ENCODE data around the gene ATXN2. TPM values are rescaled to one million over a fixed set of nuclear protein-coding genes. Genes with fewer than 3 reads are reported as not detected.

The ATXN2 gene
- total RNA-seq, 2 donors from 2014 or later, result 37.1 to 55.4 TPM

DNA sequence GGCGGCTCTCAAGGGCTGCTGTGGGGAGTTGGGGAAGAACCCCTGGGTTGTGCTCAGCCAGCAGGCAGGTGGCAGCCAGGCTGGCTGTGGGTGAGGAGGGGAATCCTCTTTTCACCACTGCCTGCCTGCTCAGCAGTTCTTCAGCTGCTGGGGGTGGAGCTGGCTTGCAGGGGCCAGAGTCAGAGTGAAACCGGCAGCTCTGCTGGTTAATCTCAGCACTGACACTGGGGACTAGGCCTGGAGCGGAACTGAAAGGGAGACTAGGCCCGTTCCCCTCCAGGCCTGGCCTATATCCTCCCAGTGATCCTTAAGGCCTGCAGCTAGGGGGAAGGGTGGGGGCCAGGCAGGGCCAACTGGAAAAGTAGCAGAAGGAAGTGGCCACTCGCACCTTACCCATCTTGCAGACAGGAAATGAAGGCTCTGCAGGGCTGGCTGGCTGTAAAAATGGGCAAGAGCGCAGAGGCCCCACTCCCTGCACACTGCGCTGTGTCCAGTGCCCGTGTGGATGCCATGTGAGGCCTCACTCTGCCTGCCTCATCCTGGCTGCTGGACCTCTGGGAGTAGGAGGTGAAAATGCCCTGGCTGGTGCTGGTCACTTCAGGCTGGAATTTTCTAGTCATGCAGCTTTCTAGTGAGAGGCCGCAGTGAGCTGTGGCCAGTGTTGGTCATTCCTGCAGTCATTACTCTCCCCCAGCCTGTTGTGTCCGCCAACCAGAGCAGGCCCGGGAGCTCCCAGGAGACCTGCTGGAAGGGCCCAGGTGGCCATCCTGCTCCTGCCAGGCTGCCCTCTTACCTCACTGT lies 154.0 kb downstream of the ATXN2 start:
- H3K4me3 ChIP-seq, result no peak overlapping the region
- no peaks in the 10 kb centered on the region for H3K27me3 ChIP-seq
- no peak for ATAC-seq
- WGBS, 2 donors, result 53 to 66% methylated on average over 6 to 11 of the region's 11 CpGs
- intact Hi-C loops (cut with DNase I), result no loop called here
- peaks cover 60% of the 10 kb centered on the region for H3K4me1 ChIP-seq
- peaks cover 0 to 4% of the 10 kb centered on the region in 2 donors for H3K36me3 ChIP-seq (replicated peaks in 1 of 2; ENCODE audit: insufficient read depth in 1 of 2, low read depth in 2 of 2)
- TF ChIP-seq POLR2A (IDR thresholded peaks at IDR 0.05), result no peak
- TF ChIP-seq, protein P1, sequence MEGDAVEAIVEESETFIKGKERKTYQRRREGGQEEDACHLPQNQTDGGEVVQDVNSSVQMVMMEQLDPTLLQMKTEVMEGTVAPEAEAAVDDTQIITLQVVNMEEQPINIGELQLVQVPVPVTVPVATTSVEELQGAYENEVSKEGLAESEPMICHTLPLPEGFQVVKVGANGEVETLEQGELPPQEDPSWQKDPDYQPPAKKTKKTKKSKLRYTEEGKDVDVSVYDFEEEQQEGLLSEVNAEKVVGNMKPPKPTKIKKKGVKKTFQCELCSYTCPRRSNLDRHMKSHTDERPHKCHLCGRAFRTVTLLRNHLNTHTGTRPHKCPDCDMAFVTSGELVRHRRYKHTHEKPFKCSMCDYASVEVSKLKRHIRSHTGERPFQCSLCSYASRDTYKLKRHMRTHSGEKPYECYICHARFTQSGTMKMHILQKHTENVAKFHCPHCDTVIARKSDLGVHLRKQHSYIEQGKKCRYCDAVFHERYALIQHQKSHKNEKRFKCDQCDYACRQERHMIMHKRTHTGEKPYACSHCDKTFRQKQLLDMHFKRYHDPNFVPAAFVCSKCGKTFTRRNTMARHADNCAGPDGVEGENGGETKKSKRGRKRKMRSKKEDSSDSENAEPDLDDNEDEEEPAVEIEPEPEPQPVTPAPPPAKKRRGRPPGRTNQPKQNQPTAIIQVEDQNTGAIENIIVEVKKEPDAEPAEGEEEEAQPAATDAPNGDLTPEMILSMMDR (IDR thresholded peaks at IDR 0.05), result no peak
- peak; percentile 28 to 80 (median 56) for DNase-seq
- H3K9me3 ChIP-seq, result no peaks in the 10 kb centered on the region
- H3K27ac ChIP-seq, result peak overlapping the region; percentile 72 to 82 (median 81)

- peaks cover 60% of the 10 kb centered on the region for H3K4me1 ChIP-seq
- H3K36me3 ChIP-seq (replicated peaks in 1 of 2; ENCODE audit: insufficient read depth in 1 of 2, low read depth in 2 of 2), result peaks cover 0 to 4% of the 10 kb centered on the region in 2 donors
- TF ChIP-seq, protein P1 (IDR thresholded peaks at IDR 0.05), result no peak
- no peak for TF ChIP-seq POLR2A (IDR thresholded peaks at IDR 0.05)
- ATAC-seq (no peak), DNase-seq (peak in 2 of 4 donors; percentile 5 to 9)
- no peaks in the 10 kb centered on the region for H3K9me3 ChIP-seq
- intact Hi-C loops (cut with DNase I), result no loop called here
- peak overlapping the region; percentile 72 to 82 (median 81) for H3K27ac ChIP-seq
- H3K27me3 ChIP-seq, result no peaks in the 10 kb centered on the region
- WGBS, 2 donors, result 80 to 87% methylated on average over 2 to 8 of the region's 8 CpGs
- H3K4me3 ChIP-seq, result no peak overlapping the region
These were observed 154.7 kb downstream of the ATXN2 start for GRCh38 chr12:111444314-111444924.

- DNase-seq (peak; percentile 51 to 86 (median 74)), ATAC-seq (peak; percentile 34)
- peaks cover 61% of the 10 kb centered on the region for H3K4me1 ChIP-seq
- no peaks in the 10 kb centered on the region for H3K9me3 ChIP-seq
- no peaks in the 10 kb centered on the region for H3K27me3 ChIP-seq
- peak overlapping the region; percentile 72 to 82 (median 81) for H3K27ac ChIP-seq
- WGBS, 2 donors, result 57 to 71% methylated on average over 7 of the region's 7 CpGs
- intact Hi-C loops (cut with DNase I), result no loop called here
- H3K4me3 ChIP-seq, result no peak overlapping the region
- H3K36me3 ChIP-seq (replicated peaks in 1 of 2; ENCODE audit: insufficient read depth in 1 of 2, low read depth in 2 of 2), result peaks cover 0 to 1% of the 10 kb centered on the region in 2 donors
- TF ChIP-seq, protein P1 (IDR thresholded peaks at IDR 0.05), result no peak
- peak in 1 of 3 donors; percentile 13 for TF ChIP-seq POLR2A (IDR thresholded peaks at IDR 0.05)
These were observed 155.5 kb downstream of the ATXN2 start for GRCh38 chr12:111443586-111443985.

- Histone ChIP-seq H3K4me3 (no peak overlapping the region), H3K9me3 (no peaks in the 10 kb centered on the region), H3K4me1 (peaks cover 61% of the 10 kb centered on the region), H3K27ac (peak overlapping the region; percentile 72 to 82 (median 81)), H3K27me3 (no peaks in the 10 kb centered on the region), H3K36me3 (replicated peaks in 1 of 2; ENCODE audit: insufficient read depth in 1 of 2, low read depth in 2 of 2) (peaks cover 0 to 1% of the 10 kb centered on the region in 2 donors)
- TF ChIP-seq, protein P1 (IDR thresholded peaks at IDR 0.05), result no peak
- TF ChIP-seq POLR2A (IDR thresholded peaks at IDR 0.05), result no peak
- WGBS, 2 donors, result 92 to 96% methylated on average over 7 of the region's 7 CpGs
- intact Hi-C loops (cut with DNase I), result no loop called here
- ATAC-seq (no peak), DNase-seq (peak in 1 of 4 donors; percentile 5)
These were observed 156.0 kb downstream of the ATXN2 start for GRCh38 chr12:111443086-111443485.

Measured in body of pancreas (tissue), 4 donors.